HG03575 (cell line): Measurements from ENCODE around the gene GPALPP1.
"Not testable (repeated sequence)": the region's sequence is repeated elsewhere in the genome, so short reads cannot be mapped to it uniquely, and the experiment has no call there.

Experiments used
- ATAC-seq: cut with Tn5 transposase; IDR thresholded peaks from one replicate; pipeline ENCODE4 v1.9.1; 2021; ENCODE audit not compliant: unreplicated experiment, insufficient number of reproducible peaks, low FRiP score; ENCODE audit errors: extremely low read depth

GPALPP1 gene, protein sequence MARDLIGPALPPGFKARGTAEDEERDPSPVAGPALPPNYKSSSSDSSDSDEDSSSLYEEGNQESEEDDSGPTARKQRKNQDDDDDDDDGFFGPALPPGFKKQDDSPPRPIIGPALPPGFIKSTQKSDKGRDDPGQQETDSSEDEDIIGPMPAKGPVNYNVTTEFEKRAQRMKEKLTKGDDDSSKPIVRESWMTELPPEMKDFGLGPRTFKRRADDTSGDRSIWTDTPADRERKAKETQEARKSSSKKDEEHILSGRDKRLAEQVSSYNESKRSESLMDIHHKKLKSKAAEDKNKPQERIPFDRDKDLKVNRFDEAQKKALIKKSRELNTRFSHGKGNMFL

DNA sequence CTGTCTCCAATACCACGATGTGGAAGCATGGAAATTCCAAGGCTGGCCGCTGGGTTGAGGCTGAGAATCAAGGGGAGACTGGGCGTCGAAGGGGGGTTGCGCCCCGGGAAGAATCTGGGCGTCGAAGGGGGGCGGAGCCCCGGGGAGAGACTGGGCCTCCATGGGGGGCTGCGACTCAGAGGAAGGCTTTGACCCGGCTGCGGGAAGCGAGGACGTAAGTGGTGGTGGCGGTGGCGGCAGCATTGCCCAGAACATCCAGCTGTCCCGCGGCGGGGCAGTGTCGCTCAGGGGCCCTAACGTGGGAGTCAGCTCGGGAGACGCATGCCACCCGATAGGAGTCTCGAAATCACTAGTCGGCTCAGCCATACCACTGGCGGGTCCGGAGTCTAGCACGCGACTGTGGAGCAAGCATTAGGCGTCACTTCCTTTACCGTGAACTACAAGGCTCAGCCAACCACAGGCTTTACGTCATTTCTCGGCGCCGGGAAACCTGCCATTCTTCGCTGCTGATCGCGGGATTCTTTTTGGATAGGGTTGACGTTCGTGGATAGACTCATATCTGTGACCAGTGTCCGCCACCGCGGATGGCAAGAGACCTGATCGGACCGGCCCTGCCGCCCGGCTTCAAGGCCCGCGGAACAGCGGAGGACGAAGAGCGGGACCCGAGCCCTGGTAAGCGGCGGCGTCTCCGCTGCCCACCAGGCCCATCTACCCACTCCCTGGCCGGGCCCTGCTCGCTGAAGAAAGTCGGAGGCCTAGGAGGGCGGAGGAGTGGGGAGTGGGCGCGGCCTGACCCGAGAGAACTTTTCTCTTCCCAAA, at the start of gene GPALPP1, which contains the start of gene NUFIP1:
TSS of gene GPALPP1 (plus strand) at position 468 of the 819 bp plus-strand sequence. CDS start at position 585, 117 bp downstream.
TSS of gene NUFIP1 (minus strand) at position 401 of the 819 bp plus-strand sequence. CDS start at position 366, 35 bp downstream.
- peak; percentile 74 for ATAC-seq

DNA sequence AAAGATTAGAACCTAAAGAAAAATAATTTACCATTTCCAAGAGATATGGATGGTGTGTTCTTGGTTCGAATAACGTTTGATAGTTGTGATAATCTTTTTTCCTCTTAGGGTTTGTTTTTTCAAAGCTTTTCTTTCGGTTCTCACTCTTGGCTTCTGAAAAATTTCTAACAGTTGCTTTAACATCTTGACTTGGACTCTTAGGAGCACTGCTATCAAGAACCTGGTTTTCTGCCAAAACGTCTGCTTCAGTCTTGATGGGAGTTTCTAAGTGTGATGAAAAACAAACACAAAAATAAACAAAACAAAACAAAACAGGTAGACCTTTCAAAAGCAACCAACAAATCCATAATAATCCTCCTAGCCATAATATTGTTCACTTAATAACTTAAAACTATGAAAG, 45.9 kb upstream of the GPALPP1 start:
- not testable (repeated sequence) for ATAC-seq

DNA sequence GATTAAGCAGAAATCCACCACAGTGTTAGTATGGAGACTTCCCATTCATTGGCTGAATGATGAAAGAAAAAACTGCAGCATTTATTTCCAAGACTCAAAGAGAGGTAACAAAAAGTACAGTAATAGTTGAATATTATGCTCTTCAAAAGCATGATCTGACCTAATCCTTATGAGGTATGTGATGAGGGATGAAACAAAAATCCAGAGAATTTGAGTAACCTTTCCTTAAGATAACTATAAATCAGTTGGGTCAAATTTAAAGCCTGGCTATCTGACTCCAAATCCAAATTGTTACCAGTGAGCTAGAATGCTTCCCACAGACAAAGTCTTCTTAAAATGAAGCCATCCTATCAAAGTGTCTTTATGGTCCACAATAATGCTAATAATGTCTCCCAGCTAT, 38.2 kb upstream of the GPALPP1 start:
- no peak for ATAC-seq

DNA sequence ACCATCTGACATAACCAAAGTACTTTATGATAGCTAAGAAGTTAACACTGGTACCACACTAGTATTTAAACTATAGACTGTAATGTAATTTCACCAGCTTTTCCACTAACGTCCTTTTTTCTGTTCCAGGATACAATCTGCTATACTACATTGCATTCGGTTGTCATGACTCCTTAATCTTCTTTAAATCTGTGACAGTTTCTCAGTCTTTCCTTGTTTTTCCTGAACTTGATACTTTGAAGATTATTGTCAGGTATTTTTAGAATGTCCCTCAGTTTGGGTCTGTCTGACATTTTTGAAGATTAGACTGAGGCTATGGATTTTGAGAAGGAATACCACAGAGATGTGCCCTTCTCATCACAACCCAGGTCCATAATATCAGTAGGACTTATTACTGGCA, 36.7 kb upstream of the GPALPP1 start:
- no peak for ATAC-seq

DNA sequence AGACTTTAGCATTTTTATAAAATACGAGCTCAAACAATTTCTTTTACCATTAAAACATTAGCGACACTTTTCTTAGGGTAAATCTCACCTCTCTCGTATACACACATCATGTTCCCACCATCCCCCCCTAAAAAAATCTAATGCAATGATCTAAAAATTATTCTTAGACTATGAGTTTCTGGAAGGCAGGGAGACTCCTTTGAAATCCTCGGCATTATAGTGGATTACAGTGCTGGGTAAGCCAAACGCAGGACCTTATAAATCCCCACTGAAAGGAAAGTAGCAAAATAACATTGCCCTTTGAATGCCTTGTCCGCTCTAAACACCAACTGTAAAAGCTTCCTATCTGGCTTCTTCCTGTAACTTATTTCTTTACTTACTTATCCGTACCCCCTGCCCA, 35.1 kb upstream of the GPALPP1 start:
- ATAC-seq = no peak

DNA sequence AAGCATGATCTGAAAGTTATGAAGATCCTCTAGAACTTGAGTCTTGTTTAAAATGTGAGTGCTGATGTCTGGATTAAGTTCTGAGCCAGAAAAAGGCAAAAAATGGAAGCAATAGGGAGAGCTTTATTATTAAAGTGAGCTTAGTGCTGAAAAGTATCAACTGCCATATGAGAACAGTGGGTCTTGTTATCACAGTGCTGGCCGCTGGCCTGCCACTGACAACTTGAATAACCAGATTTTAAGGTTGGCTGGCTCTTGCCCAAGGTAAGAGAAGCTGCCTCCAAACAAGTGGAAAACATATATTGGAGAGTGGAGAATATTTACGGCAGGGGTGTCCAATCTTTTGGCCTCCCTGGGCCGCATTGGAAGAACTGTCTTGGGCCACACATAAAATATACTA, 33.9 kb upstream of the GPALPP1 start:
- ATAC-seq = no peak

DNA sequence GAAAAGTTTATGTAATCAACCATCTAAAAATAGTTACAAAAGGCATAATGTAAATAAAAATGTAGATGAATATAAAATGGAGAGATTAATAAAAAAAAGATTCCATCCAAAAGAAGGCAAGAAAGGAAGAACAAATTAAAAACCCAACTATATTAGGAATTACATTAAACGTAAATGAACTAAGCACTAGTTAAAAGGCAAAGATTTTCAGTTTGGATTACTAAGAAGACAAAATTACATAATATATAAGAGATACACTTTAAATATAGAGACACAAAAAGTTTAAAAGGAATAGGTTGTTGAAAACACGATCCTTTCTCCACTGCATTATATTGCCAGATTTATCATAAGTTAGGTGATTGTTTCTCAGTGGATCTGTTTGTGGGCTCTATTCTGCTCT, 27.3 kb upstream of the GPALPP1 start:
- ATAC-seq = no peak

DNA sequence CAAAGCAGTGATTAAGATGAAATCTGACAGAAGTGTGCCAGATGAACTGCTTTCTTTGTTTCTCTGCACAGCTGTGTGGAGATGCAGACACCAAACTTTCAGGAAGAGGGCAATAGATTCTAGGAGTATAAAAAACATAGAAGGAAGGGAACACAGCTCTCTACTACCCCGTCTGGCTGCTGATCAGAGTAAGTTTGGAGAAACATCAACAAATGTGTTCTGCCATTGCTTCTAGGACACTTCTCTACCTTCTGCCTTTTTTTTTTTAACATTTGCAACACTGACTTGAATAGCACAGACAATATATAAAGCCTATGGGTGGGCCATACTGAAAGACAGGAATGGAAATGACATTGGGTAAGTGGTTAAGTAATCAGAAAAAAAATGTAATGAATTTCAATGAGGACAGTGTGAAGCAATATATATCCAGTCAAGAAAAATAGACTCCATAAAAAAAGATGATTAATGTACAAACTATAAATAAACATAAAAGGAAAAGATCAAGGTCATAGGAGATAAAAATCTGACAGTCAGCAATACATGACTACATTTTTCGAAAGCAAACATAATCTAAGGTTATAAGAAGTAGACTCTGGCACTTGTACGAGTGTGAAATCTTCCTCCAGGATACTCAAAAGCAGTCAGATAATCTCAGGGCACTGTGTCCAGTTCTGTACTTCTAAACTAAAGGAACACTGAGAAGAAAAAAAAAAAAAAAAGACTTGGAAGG, 21.5 kb upstream of the GPALPP1 start:
- ATAC-seq = no peak

DNA sequence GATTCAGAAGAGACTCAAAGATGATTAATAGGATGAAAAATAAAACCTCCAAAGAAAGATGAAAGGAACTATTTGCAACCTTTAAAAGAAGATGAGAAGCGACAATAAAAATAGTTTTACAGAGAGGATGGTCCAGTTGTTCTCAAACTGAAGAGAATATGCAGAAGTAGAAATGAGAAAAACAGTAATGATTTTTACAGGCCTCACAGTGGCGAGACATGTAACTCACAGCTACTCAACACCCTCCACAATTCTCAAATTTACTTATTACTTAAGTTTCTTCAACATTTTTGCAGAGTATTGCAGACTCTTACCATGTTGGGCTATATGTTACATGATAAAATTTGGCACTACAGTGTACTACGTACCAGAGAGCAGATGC, 20.9 kb upstream of the GPALPP1 start:
- no peak for ATAC-seq

DNA sequence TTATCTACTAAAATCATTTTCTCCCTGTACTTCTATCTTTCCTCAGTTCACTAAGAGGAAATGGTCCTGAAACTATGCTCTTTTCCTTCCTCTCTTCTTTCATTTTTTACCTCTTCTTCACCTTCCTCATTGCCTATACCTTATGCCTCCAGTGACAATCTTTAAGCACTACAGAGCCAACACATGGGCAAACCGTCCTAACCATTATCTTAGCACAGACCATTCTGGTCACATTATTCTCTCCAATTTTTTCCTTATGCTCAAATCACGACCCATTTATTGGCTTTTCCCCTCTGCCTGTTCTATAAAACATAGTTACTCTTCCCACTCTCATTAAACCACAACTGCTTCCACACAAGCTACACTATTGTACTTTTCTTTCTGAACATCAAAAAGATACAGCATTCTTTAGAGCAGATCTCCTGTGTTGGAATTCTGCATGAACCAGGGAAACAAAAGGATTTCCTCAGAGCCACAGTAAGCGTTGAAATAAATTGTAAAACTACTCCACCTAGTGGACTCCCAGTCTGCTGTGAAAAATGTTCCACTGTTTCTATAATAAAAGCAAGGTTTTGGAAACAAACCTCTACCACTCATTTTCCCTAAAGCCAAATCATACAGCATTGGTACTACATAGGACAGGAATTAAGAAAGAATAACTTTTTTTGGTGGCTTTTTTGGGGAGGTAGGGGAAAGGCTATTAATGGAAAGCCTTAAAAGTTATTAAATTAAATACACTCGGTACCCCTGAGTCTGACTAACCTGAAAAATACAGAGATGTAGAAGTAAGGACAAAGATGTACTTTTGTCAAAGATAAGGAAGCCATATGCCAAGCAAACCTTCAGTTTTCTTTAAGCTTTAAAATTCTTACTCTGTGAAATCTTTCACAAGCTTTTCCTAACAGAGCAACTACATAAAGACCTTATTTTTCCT, 19.5 kb upstream of the GPALPP1 start:
- no peak for ATAC-seq

DNA sequence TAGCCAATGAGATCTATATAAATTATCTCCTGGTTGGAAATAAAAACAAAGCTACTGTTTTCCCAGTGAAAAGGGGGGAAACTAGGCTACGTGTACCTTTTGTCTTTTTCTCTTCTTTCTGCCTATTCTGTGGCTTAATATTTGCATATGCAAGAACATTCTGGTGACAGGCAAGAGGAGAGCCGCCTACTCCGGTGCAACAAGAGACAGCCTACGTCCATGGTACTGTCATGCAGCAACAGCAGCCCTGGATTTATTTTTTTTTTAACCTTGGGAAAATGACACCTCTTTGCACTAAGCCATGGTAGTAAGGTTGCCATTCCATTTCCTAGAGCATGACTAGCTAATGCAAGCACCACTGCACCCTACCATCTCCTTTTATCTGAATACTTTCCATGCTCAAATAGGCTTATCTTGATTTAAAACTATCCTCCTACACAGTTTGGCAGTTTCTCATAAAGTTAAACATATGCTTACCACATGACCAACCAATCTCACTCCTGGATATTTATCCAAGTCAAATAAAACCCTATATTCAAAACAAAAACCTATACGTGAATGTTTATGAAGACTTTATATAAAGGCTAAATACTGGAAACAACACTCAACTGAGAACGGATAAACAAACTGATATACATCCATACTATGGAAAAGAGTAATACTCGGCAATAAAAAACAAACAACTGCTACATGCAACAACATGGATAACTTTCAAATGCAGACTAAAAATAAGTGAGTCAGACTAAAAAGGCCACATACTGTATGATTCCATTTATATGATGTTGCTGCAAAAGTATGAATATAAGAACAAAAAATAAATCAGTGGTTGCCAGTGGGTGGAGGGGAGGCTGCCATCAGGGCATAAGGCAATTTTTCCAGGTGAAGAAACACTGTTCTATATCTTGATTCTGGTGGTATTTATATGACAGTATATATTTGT, 17.4 kb upstream of the GPALPP1 start:
- ATAC-seq = no peak

DNA sequence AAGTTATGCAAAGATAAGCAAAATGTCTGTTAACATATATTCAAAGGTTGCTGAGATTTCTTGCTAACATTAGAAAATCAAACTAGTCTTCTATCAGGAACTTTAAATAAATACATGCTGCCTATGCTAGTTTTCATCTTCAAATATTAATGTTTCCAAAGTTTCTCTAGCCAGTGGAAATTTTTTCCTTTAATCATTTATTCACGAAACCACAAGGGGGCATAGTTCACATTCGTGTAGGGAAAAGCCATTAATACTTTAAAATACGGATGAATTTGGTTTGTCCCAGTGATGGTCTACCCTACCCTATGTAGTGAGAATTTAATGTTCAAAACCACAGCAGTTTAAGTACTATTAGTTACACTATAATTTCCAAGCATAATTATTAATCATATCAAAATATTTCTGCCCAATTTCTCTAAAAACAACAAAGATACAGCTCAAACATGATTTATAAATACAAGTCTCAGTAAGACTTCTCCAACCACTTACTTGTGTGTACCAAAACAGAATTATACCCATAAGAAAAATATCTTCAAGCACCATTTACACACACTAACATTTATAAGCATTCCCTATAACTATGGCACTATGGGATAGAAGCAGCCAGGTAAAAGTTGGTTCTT, 16.3 kb upstream of the GPALPP1 start:
- no peak for ATAC-seq

DNA sequence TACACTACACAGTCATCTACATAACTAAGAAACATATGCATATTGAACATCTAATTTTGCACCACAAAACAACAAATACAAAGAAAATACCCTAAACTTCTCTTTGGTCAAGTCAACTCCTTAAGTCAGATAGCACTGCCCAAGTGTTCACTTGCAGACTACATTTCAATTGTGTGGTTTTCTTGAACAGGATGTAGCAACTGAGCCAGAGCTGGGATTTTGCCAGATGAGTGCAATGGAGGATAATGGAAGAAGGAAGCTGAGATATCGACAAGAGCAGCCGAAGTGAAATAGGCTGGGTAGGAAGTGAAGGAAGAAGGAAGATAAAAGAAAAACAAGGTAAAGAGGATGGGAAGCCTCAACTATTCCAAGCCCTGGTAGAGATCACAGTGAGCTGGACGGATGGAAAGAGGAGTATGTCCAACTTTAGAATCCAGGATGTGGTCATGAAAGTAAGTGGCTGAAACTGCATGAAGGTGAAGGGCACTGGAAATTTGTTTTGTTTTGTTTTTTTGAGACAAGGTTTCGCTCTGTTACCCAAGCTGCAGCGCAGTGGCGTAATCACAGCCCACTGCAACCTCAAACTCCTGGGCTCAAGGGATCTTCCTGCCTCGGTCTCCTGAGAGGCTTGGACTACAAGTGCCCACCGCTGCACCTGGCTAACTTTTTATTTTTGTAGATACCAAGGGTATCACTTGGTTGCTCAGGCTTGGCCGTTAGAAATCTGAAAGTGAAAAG, 15.1 kb upstream of the GPALPP1 start:
- peak; percentile 38 for ATAC-seq

DNA sequence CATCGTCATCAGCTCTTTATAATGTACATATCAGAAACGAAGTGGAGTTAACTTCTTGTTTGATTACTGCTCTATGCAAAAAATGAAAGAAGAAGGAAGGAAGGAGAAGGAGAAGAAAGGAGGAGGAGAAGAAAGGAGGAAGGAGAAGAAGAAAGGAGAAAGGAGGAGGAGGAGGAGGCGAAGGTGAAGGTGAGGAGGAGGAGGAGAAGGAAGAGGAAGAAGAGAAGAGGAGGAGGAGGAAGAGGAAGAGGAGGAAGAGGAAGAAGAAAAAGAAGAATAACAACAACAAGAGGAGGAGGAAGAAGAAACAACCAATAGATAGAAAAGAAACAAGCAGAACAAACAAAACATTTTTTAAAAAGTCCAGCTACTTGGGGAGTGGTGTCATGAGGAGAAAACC, 13.1 kb upstream of the GPALPP1 start:
- no peak for ATAC-seq

DNA sequence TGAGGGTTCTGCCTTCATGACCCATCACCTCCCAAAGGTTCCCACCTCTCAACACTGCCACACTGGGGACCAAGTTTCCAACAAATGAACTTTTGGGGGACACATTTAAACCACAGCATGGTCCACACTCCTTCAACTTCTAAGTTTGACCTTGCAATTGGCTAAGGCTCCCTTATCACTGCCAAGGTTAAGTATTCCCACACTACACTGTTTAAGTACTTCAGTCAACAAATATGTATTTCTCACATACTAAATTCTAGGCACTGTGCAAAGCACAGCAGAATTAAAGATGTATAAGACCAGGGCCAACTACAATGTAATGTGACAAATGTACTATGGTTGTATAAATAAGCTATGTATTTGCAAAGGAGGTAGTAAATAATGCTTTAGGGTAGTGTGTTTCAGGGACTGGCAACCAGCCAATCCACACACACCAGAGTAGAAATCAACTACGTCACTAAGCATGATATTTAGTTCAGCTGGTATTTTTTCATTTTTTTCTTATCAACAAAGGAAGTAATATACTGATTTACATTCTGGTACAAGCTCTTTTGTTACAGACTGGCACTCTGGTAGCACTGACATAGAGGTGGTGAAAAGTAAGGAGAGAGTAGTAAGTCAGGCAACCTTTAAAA, 12.3 kb upstream of the GPALPP1 start:
- no peak for ATAC-seq

DNA sequence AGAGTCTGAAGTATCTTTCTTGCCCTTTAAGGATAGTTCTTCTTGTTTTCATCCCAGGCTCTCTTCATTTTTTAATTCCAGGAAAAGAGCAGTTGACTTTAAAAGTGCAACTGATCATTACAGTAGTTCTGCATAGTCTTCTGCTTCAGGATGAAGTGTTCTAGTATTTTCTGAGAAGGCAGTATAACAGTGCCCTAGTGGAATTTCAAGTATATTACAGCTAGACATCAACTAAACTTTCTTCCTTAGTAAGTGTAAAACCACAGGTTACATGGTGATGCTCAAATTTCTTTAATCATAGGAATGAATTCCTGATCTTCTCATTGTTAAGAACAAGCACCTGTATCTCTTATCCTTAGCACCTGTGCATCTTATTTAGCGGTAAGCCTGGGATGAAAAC, 11.0 kb upstream of the GPALPP1 start:
- ATAC-seq = no peak
